ENCODE measurements around the gene MKRN1.

MKRN1 gene

GRCh38 chr7:140479062-140479738 lies at the start of gene MKRN1:
Gene MKRN1, minus strand, starts transcription at chr7:140479505. Its CDS starts 161 bp downstream, at chr7:140479344.
- DNase-seq (ENCODE audit: low read depth) = peak; percentile 91
- TF ChIP-seq CTCF (IDR thresholded peaks at IDR 0.05; ENCODE audit: control insufficient read depth, extremely low read depth, insufficient read depth) = no peak
- peak within 1 kb of the TSS; percentile 94 for H3K4me3 ChIP-seq (ENCODE audit: low read depth, low read length)

GRCh38 chr7:140526787-140527664 lies 47.7 kb upstream of the MKRN1 start:
- TF ChIP-seq CTCF (IDR thresholded peaks at IDR 0.05; ENCODE audit: control insufficient read depth, extremely low read depth, insufficient read depth) = no peak
- no peak for DNase-seq (ENCODE audit: low read depth)

GRCh38 chr7:140526214-140526613 lies 46.9 kb upstream of the MKRN1 start:
- no peak for DNase-seq (ENCODE audit: low read depth)
- no peak overlapping the region for H3K4me3 ChIP-seq (ENCODE audit: low read depth, low read length)
- no peak for TF ChIP-seq CTCF (IDR thresholded peaks at IDR 0.05; ENCODE audit: control insufficient read depth, extremely low read depth, insufficient read depth)

More at GRCh38 chr7:140526787-140527664, 47.7 kb upstream of the MKRN1 start:
- H3K4me3 ChIP-seq (ENCODE audit: low read depth, low read length) = no peak overlapping the region

GRCh38 chr7:140525743-140526142 lies 46.4 kb upstream of the MKRN1 start:
- TF ChIP-seq CTCF (IDR thresholded peaks at IDR 0.05; ENCODE audit: control insufficient read depth, extremely low read depth, insufficient read depth) = no peak
- no peak for DNase-seq (ENCODE audit: low read depth)
- no peak overlapping the region for H3K4me3 ChIP-seq (ENCODE audit: low read depth, low read length)

GRCh38 chr7:140521421-140521820 lies 42.1 kb upstream of the MKRN1 start:
- no peak for TF ChIP-seq CTCF (IDR thresholded peaks at IDR 0.05; ENCODE audit: control insufficient read depth, extremely low read depth, insufficient read depth)
- no peak overlapping the region for H3K4me3 ChIP-seq (ENCODE audit: low read depth, low read length)
- no peak for DNase-seq (ENCODE audit: low read depth)

GRCh38 chr7:140519007-140519399 lies 39.7 kb upstream of the MKRN1 start:
- DNase-seq (ENCODE audit: low read depth) = no peak
- H3K4me3 ChIP-seq (ENCODE audit: low read depth, low read length) = no peak overlapping the region

More at GRCh38 chr7:140519007-140519399, 39.7 kb upstream of the MKRN1 start:
- TF ChIP-seq CTCF (IDR thresholded peaks at IDR 0.05; ENCODE audit: control insufficient read depth, extremely low read depth, insufficient read depth) = no peak
